Gastroesophageal sphincter (tissue), 4 donors: ENCODE data around the gene PYM1. TPM values are rescaled to one million over a fixed set of nuclear protein-coding genes. Genes with fewer than 3 reads are reported as not detected.

ENCODE experiments used
- ATAC-seq: fragments of 150-250 bp; one replicate; pipeline ENCODE4 v1.9.1; 2016; ENCODE audit warnings: mild to moderate bottlenecking, moderate library complexity
- H3K27ac ChIP-seq, 4 donors: fragments of 200-600 bp; sonication (generic) in 3 of 4; 1 replicate in 3 of 4; 2 replicates in 1 of 4; pipeline ENCODE4 v1.5.1; 2016 to 2019
- H3K27me3 ChIP-seq: fragments of 200-600 bp; sonication (generic); one replicate; pipeline ENCODE4 v1.5.1; 2019
- H3K36me3 ChIP-seq, 2 donors: fragments of 200-600 bp; sonication (generic); one replicate each; pipeline ENCODE4 v1.5.1; 2019; ENCODE audit warnings: control low read depth in 1 of 2
- H3K4me1 ChIP-seq, 3 donors: fragments of 200-600 bp; sonication (generic); 1 replicate in 2 of 3; 2 replicates in 1 of 3; pipeline ENCODE4 v1.5.1; 2016 to 2019; ENCODE audit warnings: control low read depth in 2 of 3
- H3K4me3 ChIP-seq, 2 donors: fragments of 200-600 bp; sonication (generic); one replicate each; pipeline ENCODE4 v1.5.1; 2019; ENCODE audit warnings: mild to moderate bottlenecking in 1 of 2, moderate library complexity in 1 of 2
- H3K9me3 ChIP-seq, 3 donors: fragments of 200-600 bp; sonication (generic); one replicate each; pipeline ENCODE4 v1.5.1; 2017 to 2019; ENCODE audit warnings: control low read depth in 2 of 3
- EP300 ChIP-seq: sonication (generic); formaldehyde crosslinking; IDR thresholded peaks from one replicate; pipeline ENCODE4 v1.6.1; 2017; ENCODE audit warnings: antibody characterized with exemption, mild to moderate bottlenecking
- POLR2A ChIP-seq, 2 donors: fragments of 450-650 bp; IDR thresholded peaks; one replicate each; pipeline ENCODE4 v1.6.1; 2017; ENCODE audit warnings: antibody characterized with exemption in 2 of 2, mild to moderate bottlenecking in 2 of 2, moderate library complexity in 1 of 2
- POLR2AphosphoS5 ChIP-seq: sonication (generic); formaldehyde crosslinking; IDR thresholded peaks from one replicate; pipeline ENCODE4 v1.6.1; 2017; ENCODE audit warnings: antibody characterized with exemption
- WGBS, 2 donors: methylation state at CpG; one replicate each; pipeline ENCODE4 v1.1.5; 2018; ENCODE audit warnings: low coverage in 1 of 2; 5-methylcytosine and 5-hydroxymethylcytosine counted together
- total RNA-seq, 4 donors: library from RNA; depleted of rRNA; stranded (reverse); fragments of >200 nt; gene quantifications; one replicate each; pipeline ENCODE4 v1.1.0, GENCODE V29; 2016
- TF ChIP-seq, protein P1 (sequence below), 4 experiments: fragments of 200-600 bp in 2 of 4; fragments of 450-650 bp in 2 of 4; sonication (generic) in 1 of 4; IDR thresholded peaks; one replicate each; pipeline ENCODE4 v1.5.1; 2017 to 2019; ENCODE audit warnings: antibody characterized with exemption in 4 of 4, mild to moderate bottlenecking in 2 of 4, moderate library complexity in 2 of 4

Gene PYM1
- total RNA-seq, 4 donors from 2014 or later = 20.8 to 30.2 (median 26.8) TPM

DNA sequence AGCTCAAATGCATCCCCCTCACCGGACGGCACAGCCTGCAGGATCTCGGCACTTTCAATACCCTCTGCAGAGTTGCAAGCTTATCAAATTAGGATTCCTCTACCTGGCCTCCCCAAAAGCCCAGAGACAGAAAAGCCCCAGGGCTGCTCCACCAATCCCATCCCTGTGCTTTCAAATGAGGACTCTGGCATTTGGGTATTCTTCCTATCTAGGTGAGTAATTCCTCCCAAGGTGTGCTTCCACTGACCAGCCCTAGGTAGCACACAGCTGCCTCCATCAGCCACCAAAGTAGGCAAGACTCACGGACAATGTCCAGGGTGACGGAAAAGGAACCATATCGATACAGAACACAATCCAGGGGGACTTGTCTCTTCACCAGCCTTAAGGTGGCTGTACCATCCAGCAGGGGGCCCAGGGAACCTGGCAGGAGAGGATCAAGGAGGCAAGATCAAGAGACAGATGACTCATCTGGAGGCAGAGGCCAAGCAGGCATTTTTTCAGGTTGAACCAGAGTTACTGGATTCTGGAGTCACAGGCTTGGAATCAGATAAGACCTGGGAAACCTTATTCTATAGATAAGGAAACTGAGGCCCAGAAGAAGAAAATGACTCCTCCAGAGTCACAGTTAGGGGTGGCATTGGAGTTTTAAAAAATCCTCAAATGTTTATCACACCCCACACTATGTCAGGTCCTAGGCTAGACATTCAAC, 28.3 kb upstream of the PYM1 start:
- Histone ChIP-seq H3K27me3 (no peaks in the 10 kb centered on the region), H3K9me3 (no peaks in the 10 kb centered on the region), H3K4me3 (no peak overlapping the region), H3K36me3 (peaks cover 0 to 34% of the 10 kb centered on the region in 2 donors), H3K4me1 (no peaks in the 10 kb centered on the region), H3K27ac (no peak overlapping the region)
- TF ChIP-seq, protein P1, sequence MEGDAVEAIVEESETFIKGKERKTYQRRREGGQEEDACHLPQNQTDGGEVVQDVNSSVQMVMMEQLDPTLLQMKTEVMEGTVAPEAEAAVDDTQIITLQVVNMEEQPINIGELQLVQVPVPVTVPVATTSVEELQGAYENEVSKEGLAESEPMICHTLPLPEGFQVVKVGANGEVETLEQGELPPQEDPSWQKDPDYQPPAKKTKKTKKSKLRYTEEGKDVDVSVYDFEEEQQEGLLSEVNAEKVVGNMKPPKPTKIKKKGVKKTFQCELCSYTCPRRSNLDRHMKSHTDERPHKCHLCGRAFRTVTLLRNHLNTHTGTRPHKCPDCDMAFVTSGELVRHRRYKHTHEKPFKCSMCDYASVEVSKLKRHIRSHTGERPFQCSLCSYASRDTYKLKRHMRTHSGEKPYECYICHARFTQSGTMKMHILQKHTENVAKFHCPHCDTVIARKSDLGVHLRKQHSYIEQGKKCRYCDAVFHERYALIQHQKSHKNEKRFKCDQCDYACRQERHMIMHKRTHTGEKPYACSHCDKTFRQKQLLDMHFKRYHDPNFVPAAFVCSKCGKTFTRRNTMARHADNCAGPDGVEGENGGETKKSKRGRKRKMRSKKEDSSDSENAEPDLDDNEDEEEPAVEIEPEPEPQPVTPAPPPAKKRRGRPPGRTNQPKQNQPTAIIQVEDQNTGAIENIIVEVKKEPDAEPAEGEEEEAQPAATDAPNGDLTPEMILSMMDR (IDR thresholded peaks at IDR 0.05) = peak in 1 of 4 experiments; percentile 23
- no peak for TF ChIP-seq POLR2AphosphoS5
- ATAC-seq = no peak
- 49 to 93% methylated on average over 3 of the region's 6 CpGs for WGBS, 2 donors

DNA sequence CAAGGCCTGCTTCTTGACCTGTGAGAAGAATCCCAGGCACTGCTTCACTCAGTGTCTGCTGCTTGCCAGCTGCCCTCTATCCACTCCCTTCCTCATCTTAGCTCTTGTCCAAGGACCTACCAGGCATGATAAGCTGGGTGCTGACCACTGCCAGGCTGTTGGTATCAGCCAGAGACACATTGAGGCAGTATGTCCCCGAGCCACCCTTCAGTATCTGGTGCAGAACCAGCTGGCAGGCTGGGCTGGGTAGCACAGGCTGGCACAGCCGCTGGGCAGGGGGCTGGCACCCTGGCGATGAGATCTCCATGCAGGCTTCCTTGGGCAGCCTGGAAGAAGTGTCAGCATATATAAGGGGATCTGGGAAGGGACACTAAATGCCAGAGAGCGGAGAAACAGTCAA, 27.6 kb upstream of the PYM1 start:
- 100% methylated on average over 1 of the region's 4 CpGs; no CpG with 5 or more reads in 1 of the 2 donors for WGBS, 2 donors
- Histone ChIP-seq H3K4me1 (no peaks in the 10 kb centered on the region), H3K4me3 (no peak overlapping the region), H3K9me3 (no peaks in the 10 kb centered on the region), H3K27me3 (no peaks in the 10 kb centered on the region), H3K36me3 (peaks cover 0 to 34% of the 10 kb centered on the region in 2 donors), H3K27ac (no peak overlapping the region)
- no peak for ATAC-seq
- TF ChIP-seq EP300 = no peak
- TF ChIP-seq POLR2A (IDR thresholded peaks at IDR 0.05) = no peak
- no peak for TF ChIP-seq POLR2AphosphoS5
- TF ChIP-seq, protein P1 (IDR thresholded peaks at IDR 0.05) = no peak

DNA sequence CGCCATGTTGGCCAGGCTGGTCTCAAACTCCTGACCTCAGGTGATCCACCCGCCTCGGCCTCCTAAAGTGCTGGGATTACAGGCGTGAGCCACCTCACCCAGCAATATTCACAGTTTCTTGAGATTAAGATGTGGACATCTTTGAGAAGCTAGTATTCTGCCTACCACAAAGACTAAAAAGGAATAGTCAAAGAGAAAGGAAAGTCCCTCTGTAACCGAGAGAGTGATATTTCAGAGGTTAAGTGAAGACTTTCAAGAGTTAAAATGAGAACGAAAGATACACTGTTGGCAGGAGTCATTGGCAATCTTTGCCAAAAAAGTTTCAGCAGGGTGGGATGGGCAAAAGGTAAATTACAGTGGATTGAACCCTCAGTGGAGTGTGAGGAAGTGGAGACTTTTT, 18.9 kb upstream of the PYM1 start:
- no peaks in the 10 kb centered on the region for H3K27me3 ChIP-seq
- 35 to 82% methylated on average over 2 to 6 of the region's 6 CpGs for WGBS, 2 donors
- H3K9me3 ChIP-seq = no peaks in the 10 kb centered on the region
- H3K4me1 ChIP-seq = no peaks in the 10 kb centered on the region
- H3K27ac ChIP-seq = no peak overlapping the region
- no peak overlapping the region for H3K4me3 ChIP-seq
- peaks cover 0 to 67% of the 10 kb centered on the region in 2 donors for H3K36me3 ChIP-seq
- no peak for ATAC-seq
- TF ChIP-seq POLR2A (IDR thresholded peaks at IDR 0.05) = no peak
- no peak for TF ChIP-seq EP300
- no peak for TF ChIP-seq POLR2AphosphoS5
- TF ChIP-seq, protein P1 (IDR thresholded peaks at IDR 0.05) = no peak

DNA sequence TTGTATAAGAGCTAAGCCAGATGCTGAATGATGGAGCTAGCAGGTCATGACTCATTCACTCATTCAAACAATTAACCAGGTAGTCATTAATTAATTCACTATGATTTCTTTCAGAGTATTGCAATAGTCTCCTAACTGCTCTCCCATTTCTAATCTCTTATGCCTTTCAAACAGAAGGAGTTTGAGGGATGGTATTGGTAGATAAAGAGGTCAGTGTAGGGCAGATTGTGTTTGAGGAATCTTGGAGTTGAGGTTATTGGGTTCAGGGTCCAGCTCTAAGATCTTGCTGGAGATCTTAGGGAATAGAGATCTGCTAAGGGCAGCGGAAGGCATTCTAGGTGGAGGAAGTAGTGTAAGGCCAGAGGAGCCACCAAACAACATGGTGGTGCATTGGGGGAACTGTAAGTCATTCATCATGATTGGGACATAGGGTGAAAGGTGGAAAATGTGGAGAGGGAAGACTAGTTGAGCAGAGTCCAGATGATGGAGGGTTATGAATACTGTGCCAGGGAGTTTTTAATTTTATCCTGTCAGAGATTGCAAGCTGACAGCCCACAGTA, 15.0 kb upstream of the PYM1 start:
- no peak overlapping the region for H3K27ac ChIP-seq
- TF ChIP-seq EP300 = no peak
- peaks cover 0 to 68% of the 10 kb centered on the region in 2 donors for H3K36me3 ChIP-seq
- no peak overlapping the region for H3K4me3 ChIP-seq
- 71 to 78% methylated on average over 1 of the region's 1 CpG for WGBS, 2 donors
- no peak for ATAC-seq
- peaks cover 0 to 12% (median 8%) of the 10 kb centered on the region in 3 donors for H3K4me1 ChIP-seq
- H3K9me3 ChIP-seq = no peaks in the 10 kb centered on the region
- H3K27me3 ChIP-seq = no peaks in the 10 kb centered on the region

DNA sequence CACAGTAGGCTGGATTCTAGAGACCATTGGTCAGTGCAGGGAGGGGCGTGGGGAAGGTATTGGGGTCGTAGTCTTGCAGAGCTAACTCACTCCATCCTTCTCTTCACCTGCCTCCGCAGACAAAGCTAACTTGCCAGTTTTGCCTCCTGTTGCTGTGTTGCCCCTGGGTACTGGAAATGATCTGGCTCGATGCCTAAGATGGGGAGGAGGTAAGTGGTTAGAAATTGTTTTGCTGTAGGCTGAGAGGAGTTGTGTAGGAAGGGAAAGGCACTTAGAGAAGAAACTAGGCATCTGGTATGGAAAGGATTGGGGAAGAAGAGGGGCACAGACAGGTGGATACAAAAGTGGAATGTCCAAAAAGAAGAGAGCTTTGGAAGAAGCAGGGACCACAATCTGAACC, 14.4 kb upstream of the PYM1 start:
- no peak for ATAC-seq
- TF ChIP-seq POLR2AphosphoS5 (no peak), EP300 (no peak), POLR2A (IDR thresholded peaks at IDR 0.05) (no peak)
- TF ChIP-seq, protein P1 (IDR thresholded peaks at IDR 0.05) = no peak
- Histone ChIP-seq H3K36me3 (peaks cover 0 to 74% of the 10 kb centered on the region in 2 donors), H3K4me3 (no peak overlapping the region), H3K4me1 (peaks cover 0 to 12% (median 8%) of the 10 kb centered on the region in 3 donors), H3K27me3 (no peaks in the 10 kb centered on the region), H3K27ac (no peak overlapping the region), H3K9me3 (no peaks in the 10 kb centered on the region)
- 92% methylated on average over 2 of the region's 4 CpGs; no CpG with 5 or more reads in 1 of the 2 donors for WGBS, 2 donors
